ENCODE data around the gene PDK2.
A peak's percentile ranks its signal among the peaks of the same experiment; 100 is the strongest.

Gene PDK2

GRCh38 chr17:50080096-50080480 lies 15.1 kb upstream of the PDK2 start:
- DNase-seq = no peak

GRCh38 chr17:50080827-50081226 lies 14.3 kb upstream of the PDK2 start:
- DNase-seq = no peak

DNA sequence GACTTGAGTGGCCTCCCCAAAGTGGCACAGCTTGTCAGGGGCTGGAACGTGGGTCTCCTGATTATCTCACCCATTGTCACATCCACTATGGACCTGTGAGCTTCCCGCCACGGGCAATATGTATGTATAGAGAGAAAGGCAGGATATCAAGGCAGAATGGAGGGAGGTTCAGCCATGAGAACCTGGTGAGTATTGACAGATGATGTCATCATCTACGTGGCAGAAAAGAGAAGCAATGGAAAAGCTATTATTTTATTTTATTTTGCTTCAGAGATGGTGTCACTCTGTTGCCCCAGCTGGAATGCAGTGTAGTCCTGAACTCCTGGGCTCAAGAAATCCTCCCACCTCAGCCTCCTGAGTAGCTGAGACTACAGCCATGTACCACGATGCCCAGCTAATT lies 13.4 kb upstream of the PDK2 start:
- DNase-seq = no peak

GRCh38 chr17:50087246-50087911 lies 7.8 kb upstream of the PDK2 start:
- peak; percentile 71 for DNase-seq

GRCh38 chr17:50087912-50088405 lies 7.2 kb upstream of the PDK2 start:
- no peak for DNase-seq

DNA sequence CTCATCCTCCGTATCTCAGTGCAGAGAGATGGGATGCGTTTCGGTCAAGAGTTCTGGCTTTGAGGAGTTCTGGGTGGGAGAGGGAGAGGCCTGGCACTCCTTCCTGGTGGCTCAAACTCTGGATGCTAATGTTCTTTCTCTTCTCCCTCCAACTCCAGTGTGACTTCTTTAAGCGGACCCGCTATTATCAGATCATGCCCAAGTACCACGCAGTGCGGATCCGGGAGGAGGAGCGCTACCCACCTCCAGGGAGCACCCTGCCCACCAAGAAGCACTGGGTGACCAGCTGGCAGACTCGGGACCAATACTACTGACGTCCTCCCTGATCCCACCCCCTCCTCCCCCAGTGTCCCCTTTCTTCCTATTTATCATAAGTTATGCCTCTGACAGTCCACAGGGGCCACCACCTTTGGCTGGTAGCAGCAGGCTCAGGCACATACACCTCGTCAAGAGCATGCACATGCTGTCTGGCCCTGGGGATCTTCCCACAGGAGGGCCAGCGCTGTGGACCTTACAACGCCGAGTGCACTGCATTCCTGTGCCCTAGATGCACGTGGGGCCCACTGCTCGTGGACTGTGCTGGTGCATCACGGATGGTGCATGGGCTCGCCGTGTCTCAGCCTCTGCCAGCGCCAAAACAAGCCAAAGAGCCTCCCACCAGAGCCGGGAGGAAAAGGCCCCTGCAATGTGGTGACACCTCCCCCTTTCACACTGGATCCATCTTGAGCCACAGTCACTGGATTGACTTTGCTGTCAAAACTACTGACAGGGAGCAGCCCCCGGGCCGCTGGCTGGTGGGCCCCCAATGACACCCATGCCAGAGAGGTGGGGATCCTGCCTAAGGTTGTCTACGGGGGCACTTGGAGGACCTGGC lies 6.0 kb upstream of the PDK2 start:
- DNase-seq = no peak

GRCh38 chr17:50090071-50090470 lies 5.1 kb upstream of the PDK2 start:
- no peak for DNase-seq

DNA sequence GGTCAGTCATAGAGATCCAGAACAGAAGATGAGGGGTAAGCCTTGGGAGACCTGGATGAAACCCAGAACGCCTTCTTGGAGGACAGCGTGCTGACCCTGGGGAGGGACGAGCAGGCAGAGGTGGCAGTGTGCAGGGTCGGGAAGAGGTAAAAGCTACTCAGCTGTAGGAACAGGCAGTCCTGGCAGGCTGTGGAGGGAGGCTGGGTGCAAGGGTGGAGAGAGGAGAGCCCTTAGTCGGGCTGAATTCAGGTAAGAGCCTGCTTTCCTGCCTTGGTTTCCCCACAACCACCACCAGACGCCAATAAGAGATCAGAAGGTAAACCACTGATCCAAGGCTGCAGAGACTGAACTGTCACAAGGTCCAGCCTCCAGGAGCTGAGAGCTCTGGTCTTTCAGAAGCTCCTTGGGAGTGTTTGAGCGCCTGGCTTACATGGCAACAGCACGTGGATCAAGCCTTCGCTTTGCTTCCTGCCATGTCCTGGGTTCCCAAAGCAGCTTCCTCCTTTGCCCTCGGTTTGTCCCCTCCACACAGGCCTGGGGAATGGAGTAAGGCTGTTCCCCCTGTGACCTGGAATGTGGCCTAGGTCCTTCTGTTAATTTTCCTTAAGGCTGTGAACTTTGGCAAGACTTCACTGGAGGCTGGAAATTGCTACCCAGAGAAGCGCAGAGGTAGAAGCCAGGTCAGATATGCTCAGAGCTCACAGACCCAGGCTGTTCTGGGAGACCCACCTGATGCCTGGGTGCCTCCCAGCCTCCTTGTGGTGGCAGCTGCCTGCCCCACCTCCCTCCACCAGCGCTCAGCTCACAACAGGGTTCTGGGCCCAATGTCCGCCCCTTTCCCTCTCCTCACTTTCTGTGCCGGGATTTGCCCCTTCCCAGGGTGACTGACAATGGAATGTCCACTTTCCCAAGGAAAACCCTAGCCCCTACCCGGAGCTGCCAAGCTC lies 3.9 kb upstream of the PDK2 start:
- no peak for DNase-seq

DNA sequence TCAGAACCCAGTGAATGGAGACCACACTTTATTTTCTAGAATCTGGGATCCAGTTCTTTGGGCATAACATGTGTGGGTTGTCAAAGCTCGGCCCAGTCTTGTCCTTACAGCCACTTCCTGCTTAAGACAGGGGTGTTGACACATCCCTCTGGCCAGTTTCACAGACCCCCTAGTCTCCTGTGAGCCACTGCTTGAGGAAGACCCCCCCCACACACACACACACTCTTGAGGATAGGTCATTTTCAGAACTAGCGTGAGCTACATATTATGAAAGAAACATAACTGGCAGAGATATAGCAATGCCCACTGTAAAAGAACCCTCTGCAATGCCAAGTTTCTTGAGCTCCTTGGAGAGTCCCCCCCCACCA lies 3.2 kb upstream of the PDK2 start:
- no peak for DNase-seq

DNA sequence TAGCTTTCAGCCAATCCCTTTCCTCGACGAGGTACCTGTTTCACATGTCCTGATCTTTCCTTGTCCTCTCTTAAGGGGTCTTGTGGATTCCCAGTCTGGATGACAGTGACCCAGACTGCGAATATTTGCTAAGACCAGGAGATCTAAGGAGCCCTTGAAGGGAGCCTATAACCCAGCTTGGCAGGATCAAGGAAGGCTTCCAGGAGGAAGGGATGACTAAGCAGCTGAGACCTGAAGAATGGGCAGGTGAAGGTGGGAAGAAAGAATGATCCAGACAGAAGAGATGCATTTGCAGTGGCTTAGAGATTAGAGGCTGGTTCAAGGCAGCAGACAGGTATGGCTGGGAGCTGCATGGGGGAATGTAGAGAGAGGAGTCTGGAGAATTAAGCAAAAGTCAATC lies 1.9 kb upstream of the PDK2 start:
- no peak for DNase-seq

DNA sequence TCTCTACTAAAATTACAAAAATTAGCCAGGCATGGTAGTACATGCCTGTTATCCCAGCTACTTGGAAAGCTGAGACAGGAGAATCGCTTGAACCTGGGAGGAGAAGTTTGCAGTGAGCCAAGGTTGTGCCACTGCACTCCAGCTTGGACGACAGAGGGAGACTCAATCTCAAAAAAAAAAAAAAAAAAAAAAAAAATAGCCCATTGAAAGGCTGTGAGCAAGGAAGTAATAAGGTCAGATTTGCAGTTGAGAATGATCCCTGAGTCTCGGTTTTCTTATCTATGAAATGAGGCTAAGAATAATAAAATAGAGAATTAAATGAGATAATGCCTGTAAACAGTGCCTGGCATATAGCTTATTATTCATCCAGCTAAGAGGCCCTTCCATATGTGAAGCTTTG lies 1.3 kb upstream of the PDK2 start:
- DNase-seq = no peak

DNA sequence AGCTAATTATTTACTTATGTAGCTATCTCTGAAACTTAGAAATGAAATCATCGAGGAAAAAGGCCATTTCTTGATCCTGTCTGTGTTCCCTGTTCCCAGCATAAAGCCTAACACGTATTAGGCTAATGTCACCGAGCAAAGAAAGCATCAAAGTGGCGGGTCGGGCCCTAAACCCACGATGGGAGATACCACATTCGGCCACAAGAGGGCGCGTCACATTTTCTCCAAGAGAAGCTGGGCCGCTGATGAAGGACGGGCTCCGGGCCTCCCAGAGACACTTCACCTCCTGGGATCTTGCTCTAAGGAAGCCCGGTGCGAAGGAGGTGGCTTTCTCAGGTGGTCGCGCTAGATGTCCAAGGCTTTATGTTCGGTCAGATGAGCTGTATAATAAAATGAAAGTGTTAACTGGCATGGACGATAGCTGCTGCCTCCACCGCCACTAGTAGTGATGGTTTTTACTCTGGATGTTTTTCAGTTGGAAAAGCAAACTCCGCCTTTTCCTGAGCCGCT lies 853 bp upstream of the PDK2 start:
- DNase-seq = peak; percentile 79

GRCh38 chr17:50095626-50096037 lies 481 bp downstream of the PDK2 start:
- no peak for DNase-seq

GRCh38 chr17:50096092-50096491 lies 941 bp downstream of the PDK2 start:
- DNase-seq = no peak

- DNase-seq = no peak
Measured at GRCh38 chr17:50096758-50097157, 1.6 kb downstream of the PDK2 start.

DNA sequence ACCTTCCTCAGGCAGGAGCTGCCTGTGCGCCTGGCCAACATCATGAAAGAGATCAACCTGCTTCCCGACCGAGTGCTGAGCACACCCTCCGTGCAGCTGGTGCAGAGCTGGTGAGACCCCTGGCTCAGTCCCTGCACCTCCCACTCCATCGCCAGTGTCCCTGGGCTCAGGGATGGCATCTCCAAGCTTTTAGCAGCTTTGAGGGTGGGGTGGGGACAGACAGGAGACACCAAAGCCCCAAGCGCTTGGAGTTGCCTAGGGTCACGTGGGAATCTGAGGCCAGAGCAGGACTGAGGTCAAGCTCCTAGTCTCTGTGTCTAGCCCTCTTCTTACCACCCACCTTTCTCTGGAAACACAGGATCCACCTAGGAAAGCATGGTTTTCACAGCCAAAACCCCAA lies 2.3 kb downstream of the PDK2 start:
- DNase-seq = no peak

GRCh38 chr17:50097926-50098325 lies 2.8 kb downstream of the PDK2 start:
- DNase-seq = no peak

- DNase-seq = no peak
Measured at GRCh38 chr17:50098583-50098982, 3.4 kb downstream of the PDK2 start.

GRCh38 chr17:50099003-50099402 lies 3.9 kb downstream of the PDK2 start:
- no peak for DNase-seq

DNA sequence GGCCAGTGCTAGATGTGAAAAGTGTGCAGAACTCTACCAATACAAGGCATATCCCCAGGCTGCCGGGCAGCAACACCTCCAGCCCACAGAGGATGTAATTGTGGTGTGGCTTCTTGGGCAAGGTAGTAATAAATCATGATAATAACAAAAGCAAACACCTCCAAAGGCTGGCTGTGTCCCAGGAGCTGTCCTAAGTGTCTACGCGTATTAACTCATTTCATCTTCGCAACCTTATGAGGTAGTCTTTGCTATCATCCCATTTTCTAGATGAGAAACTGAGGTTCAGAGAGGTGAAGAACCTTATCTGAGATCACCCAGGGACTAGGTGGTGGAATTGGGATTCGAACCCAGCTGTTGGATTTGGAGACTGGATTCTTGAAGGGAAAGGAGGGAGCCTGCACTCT lies 5.3 kb downstream of the PDK2 start:
- DNase-seq = no peak

GRCh38 chr17:50100921-50101345 lies 5.8 kb downstream of the PDK2 start:
- peak; percentile 23 for DNase-seq

GRCh38 chr17:50101346-50102163 lies 6.4 kb downstream of the PDK2 start:
- DNase-seq = peak; percentile 55
